GM20000 (cell line): ENCODE data around the gene ARHGAP12.
"Not testable (repeated sequence)": the region's sequence is repeated elsewhere in the genome, so short reads cannot be mapped to it uniquely, and the experiment has no call there.

Experiments used
- DNase-seq: peaks from one replicate; pipeline ENCODE4 v3.0.0; 2012; ENCODE audit warnings: low spot score
- TF ChIP-seq, protein P1 (sequence below): IDR thresholded peaks from 2 replicates; pipeline ENCODE4 v1.5.1; 2012; ENCODE audit warnings: mild to moderate bottlenecking, control low read depth; ENCODE audit errors: extremely low read depth, missing control alignments

ARHGAP12 gene, protein sequence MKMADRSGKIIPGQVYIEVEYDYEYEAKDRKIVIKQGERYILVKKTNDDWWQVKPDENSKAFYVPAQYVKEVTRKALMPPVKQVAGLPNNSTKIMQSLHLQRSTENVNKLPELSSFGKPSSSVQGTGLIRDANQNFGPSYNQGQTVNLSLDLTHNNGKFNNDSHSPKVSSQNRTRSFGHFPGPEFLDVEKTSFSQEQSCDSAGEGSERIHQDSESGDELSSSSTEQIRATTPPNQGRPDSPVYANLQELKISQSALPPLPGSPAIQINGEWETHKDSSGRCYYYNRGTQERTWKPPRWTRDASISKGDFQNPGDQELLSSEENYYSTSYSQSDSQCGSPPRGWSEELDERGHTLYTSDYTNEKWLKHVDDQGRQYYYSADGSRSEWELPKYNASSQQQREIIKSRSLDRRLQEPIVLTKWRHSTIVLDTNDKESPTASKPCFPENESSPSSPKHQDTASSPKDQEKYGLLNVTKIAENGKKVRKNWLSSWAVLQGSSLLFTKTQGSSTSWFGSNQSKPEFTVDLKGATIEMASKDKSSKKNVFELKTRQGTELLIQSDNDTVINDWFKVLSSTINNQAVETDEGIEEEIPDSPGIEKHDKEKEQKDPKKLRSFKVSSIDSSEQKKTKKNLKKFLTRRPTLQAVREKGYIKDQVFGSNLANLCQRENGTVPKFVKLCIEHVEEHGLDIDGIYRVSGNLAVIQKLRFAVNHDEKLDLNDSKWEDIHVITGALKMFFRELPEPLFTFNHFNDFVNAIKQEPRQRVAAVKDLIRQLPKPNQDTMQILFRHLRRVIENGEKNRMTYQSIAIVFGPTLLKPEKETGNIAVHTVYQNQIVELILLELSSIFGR

GRCh38 chr10:31928549-31929260 lies at the start of gene ARHGAP12:
ARHGAP12 (minus strand) TSS chr10:31928831; CDS start chr10:31908855, 19,976 bp downstream.
- DNase-seq = peak; percentile 90
- TF ChIP-seq, protein P1, sequence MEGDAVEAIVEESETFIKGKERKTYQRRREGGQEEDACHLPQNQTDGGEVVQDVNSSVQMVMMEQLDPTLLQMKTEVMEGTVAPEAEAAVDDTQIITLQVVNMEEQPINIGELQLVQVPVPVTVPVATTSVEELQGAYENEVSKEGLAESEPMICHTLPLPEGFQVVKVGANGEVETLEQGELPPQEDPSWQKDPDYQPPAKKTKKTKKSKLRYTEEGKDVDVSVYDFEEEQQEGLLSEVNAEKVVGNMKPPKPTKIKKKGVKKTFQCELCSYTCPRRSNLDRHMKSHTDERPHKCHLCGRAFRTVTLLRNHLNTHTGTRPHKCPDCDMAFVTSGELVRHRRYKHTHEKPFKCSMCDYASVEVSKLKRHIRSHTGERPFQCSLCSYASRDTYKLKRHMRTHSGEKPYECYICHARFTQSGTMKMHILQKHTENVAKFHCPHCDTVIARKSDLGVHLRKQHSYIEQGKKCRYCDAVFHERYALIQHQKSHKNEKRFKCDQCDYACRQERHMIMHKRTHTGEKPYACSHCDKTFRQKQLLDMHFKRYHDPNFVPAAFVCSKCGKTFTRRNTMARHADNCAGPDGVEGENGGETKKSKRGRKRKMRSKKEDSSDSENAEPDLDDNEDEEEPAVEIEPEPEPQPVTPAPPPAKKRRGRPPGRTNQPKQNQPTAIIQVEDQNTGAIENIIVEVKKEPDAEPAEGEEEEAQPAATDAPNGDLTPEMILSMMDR = no peak

DNA sequence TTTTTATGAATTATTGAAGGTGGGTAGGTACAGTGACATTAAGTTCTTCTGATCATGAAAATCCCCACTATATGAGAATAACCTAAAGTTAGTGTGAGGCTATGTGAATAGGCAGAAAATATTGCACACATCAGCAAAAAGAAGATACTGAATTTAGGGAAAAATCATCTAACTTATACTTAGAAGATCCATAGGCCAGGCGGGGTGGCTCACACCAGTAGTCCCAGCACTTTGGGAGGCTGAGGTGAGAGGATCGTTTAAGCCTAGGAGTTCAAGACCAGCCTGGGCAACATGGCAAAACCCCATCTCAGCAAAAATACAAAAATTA lies 49.5 kb upstream of the ARHGAP12 start:
- TF ChIP-seq, protein P1 = no peak
- no peak for DNase-seq

GRCh38 chr10:31977440-31978155 lies 49.0 kb upstream of the ARHGAP12 start:
- DNase-seq = peak; percentile 35

GRCh38 chr10:31975157-31975765 lies 46.6 kb upstream of the ARHGAP12 start:
- TF ChIP-seq, protein P1 = no peak
- no peak for DNase-seq

More at GRCh38 chr10:31977440-31978155, 49.0 kb upstream of the ARHGAP12 start:
- TF ChIP-seq, protein P1 = no peak

DNA sequence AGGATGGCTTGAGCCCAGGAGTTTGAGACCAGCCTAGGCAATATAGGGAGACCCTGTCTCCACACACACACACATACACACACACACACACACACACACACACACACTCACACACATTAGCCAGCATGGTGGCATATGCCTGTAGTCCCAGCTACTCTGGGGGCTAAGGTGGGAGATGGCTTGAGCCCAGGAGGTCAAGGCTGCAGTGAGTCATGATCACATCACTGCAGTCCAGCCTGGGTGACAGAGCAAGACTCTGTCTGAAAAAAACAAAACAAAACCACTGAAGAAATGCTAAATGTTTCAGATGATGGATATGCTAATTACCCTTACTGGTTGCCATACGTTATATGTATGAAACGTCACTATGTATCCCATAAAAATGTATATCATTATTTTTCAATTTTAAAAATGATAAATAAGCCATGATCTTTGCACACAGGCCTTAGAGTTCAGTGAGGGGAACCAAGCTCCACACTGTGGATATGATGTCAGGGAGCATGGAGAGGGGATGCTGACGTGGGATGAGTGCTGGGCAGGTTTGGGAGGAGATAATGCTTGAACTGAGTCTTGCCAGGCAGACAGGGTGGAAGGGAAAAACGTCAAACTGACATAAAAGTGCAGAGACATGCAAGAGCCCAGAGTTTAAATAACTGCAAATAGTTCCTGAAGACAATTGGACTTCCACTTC lies 45.9 kb upstream of the ARHGAP12 start:
- DNase-seq = no peak
- TF ChIP-seq, protein P1 = no peak

DNA sequence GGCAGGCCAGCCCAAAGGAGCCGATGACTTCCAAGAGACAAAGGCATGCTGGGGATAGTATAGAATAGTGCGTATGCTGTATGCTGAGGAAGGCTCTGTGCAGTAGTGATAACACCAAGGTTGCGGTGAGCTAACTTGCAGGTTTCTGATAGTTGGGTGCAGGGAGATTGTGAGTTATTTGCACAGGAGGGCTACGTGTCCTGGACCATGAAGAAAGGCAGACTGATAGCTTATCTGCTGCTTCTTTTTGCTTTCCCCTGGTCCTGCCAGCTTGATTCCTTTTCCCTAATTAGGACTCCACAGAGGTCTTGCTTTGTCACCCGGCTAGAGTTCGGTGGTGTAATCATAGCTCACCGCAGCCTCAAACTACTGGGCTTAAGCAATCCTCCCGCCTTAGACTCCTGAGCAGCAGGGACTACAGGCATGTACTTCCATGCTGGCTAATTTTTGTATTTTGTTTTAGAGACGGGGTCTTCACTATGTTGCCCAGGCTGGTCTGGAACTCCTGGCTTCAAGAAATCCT lies 43.9 kb upstream of the ARHGAP12 start:
- no peak for DNase-seq
- TF ChIP-seq, protein P1 = no peak

GRCh38 chr10:31969847-31970246 lies 41.2 kb upstream of the ARHGAP12 start:
- DNase-seq = not testable (repeated sequence)
